PC-3 (cell line): Measurements from ENCODE around the gene SLCO2B1.

Experiments
- EZH2 ChIP-seq: fragments of 300-600 bp; sonication (generic); IDR thresholded peaks from one replicate; pipeline ENCODE4 v1.6.1; 2017; ENCODE audit warnings: antibody characterized with exemption, mild to moderate bottlenecking, low read length; ENCODE audit not compliant: unreplicated experiment
- EZH2phosphoT487 ChIP-seq: fragments of 300-600 bp; sonication (generic); IDR thresholded peaks from 2 replicates; pipeline ENCODE4 v1.6.1; 2018; ENCODE audit warnings: mild to moderate bottlenecking, antibody characterized with exemption, low read length, borderline replicate concordance
- TF ChIP-seq, protein P1 (sequence below): fragments of 300-600 bp; sonication (generic); conservative IDR thresholded peaks from 2 replicates; pipeline ENCODE4 v1.5.1; 2017; ENCODE audit warnings: antibody characterized with exemption, low read depth, mild to moderate bottlenecking, low read length

DNA sequence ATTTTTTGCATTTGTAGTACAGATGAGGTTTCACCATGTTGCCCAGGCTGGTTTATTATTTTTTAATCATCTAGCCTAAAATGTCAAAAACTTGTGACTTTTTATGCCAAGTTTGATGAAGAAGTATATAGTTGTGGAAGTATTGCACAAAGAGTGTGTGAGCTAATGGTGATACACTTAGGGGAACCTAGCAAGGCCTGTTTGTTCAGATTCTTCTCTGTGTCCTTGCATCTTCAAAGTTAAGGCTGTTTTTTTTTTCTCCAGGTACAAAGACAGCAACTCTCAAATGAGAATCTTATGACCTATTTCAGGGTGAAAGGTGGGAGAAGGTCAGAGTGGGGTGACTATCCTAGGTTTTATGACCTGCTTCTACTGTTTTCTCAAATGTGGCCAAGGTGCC is 7.3 kb downstream of the SLCO2B1 start:
- TF ChIP-seq, protein P1, sequence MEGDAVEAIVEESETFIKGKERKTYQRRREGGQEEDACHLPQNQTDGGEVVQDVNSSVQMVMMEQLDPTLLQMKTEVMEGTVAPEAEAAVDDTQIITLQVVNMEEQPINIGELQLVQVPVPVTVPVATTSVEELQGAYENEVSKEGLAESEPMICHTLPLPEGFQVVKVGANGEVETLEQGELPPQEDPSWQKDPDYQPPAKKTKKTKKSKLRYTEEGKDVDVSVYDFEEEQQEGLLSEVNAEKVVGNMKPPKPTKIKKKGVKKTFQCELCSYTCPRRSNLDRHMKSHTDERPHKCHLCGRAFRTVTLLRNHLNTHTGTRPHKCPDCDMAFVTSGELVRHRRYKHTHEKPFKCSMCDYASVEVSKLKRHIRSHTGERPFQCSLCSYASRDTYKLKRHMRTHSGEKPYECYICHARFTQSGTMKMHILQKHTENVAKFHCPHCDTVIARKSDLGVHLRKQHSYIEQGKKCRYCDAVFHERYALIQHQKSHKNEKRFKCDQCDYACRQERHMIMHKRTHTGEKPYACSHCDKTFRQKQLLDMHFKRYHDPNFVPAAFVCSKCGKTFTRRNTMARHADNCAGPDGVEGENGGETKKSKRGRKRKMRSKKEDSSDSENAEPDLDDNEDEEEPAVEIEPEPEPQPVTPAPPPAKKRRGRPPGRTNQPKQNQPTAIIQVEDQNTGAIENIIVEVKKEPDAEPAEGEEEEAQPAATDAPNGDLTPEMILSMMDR: no peak
- TF ChIP-seq EZH2phosphoT487 (no peak), EZH2 (no peak)
